PFSK-1 (cell line): ENCODE results near the gene PPP1R15A.

Experiments used
- FOXP2 ChIP-seq: optimal IDR thresholded peaks from 2 replicates; pipeline ENCODE3; 2011; ENCODE audit warnings: borderline replicate concordance, control low read depth, inconsistent platforms; ENCODE audit not compliant: insufficient read depth; ENCODE audit errors: extremely low read length, extremely low read depth
- POLR2AphosphoS5 ChIP-seq: IDR thresholded peaks from 2 replicates; pipeline ENCODE4 v1.6.1; 2012; ENCODE audit warnings: low read depth, mild to moderate bottlenecking, control low read depth, low read length, moderate library complexity
- SIN3A ChIP-seq: IDR thresholded peaks from 2 replicates; pipeline ENCODE4 v1.6.1; 2012; ENCODE audit warnings: mild to moderate bottlenecking, low read length, moderate library complexity, borderline replicate concordance; ENCODE audit not compliant: insufficient read depth
- TAF1 ChIP-seq: IDR thresholded peaks from 2 replicates; pipeline ENCODE4 v1.6.1; 2012; ENCODE audit warnings: low read length, control low read depth, borderline replicate concordance; ENCODE audit not compliant: insufficient read depth
- TF ChIP-seq, protein P1 (sequence below), 2 experiments: IDR thresholded peaks; 2 replicates each; pipeline versions ENCODE4 v1.6.1 to v1.8.0; 2011 to 2012; ENCODE audit warnings: low read depth in 2 of 2, low read length in 2 of 2, control low read depth in 1 of 2, inconsistent platforms in 1 of 2, mild to moderate bottlenecking in 1 of 2, moderate library complexity in 1 of 2; ENCODE audit not compliant: insufficient read depth in 1 of 2

DNA sequence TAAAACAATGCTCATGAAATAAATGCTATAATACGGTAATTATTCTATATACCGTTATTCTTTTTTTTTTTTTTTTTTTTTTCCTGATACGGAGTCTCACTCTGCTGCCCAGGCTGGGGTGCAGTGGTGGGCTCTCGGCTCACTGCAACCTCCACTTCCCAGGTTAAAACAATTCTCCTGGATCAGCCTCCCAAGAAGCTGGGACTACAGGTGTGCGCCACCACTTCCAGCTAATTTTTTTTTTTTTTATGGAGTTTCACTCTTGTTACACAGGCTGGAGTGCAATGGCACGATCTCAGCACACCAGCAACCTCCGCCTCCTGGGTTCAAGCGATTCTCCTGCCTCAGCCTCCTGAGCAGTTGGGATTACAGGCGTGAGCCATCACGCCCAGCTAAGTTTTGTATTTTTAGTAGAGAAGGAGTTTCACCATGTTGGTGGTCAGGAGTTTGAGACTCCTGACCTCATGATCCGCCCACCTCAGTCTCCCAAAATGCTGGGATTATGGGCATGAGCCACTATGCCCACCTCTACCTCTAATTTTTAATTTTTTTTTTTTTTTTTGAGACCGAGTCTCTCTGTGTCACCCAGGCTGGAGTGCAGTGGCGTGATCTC lies 6.9 kb downstream of the PPP1R15A start:
- TF ChIP-seq POLR2AphosphoS5: no peak
- TF ChIP-seq, protein P1, sequence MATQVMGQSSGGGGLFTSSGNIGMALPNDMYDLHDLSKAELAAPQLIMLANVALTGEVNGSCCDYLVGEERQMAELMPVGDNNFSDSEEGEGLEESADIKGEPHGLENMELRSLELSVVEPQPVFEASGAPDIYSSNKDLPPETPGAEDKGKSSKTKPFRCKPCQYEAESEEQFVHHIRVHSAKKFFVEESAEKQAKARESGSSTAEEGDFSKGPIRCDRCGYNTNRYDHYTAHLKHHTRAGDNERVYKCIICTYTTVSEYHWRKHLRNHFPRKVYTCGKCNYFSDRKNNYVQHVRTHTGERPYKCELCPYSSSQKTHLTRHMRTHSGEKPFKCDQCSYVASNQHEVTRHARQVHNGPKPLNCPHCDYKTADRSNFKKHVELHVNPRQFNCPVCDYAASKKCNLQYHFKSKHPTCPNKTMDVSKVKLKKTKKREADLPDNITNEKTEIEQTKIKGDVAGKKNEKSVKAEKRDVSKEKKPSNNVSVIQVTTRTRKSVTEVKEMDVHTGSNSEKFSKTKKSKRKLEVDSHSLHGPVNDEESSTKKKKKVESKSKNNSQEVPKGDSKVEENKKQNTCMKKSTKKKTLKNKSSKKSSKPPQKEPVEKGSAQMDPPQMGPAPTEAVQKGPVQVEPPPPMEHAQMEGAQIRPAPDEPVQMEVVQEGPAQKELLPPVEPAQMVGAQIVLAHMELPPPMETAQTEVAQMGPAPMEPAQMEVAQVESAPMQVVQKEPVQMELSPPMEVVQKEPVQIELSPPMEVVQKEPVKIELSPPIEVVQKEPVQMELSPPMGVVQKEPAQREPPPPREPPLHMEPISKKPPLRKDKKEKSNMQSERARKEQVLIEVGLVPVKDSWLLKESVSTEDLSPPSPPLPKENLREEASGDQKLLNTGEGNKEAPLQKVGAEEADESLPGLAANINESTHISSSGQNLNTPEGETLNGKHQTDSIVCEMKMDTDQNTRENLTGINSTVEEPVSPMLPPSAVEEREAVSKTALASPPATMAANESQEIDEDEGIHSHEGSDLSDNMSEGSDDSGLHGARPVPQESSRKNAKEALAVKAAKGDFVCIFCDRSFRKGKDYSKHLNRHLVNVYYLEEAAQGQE (IDR thresholded peaks at IDR 0.05; ENCODE audit: insufficient read depth in 1 of 2, low read depth in 2 of 2, low read length in 2 of 2): no peak
- no peak for TF ChIP-seq SIN3A
- TF ChIP-seq FOXP2: no peak
- TF ChIP-seq TAF1: no peak
